Measurements from ENCODE around the gene VMP1. TPM values are rescaled to one million over a fixed set of nuclear protein-coding genes. Genes with fewer than 3 reads are reported as not detected.

The VMP1 gene
- total RNA-seq, 1 experiment from 2014 or later = 83.1 TPM

- Histone ChIP-seq H3K23me2 (ENCODE audit: insufficient read length, low read depth, low read length, poor library complexity, severe bottlenecking) (no peaks in the 10 kb centered on the region), H3K27me3 (ENCODE audit: insufficient read depth, low read length) (no peaks in the 10 kb centered on the region), H3K79me1 (ENCODE audit: insufficient read depth, low read depth, low read length, poor library complexity, severe bottlenecking) (no peaks in the 10 kb centered on the region), H2AK5ac (ENCODE audit: insufficient read length, low read length) (no peak overlapping the region), H2BK120ac (ENCODE audit: low read depth, low read length, poor library complexity, severe bottlenecking) (no peak overlapping the region), H3T11ph (ENCODE audit: low read length) (no peak overlapping the region), H4K20me1 (ENCODE audit: control insufficient read depth, insufficient read depth, insufficient read length) (no peaks in the 10 kb centered on the region), H2BK12ac (ENCODE audit: insufficient read length, low read depth, low read length) (no peak overlapping the region), H4K91ac (ENCODE audit: insufficient read length, low read depth, low read length) (no peak overlapping the region), H2BK20ac (ENCODE audit: low read depth, low read length, poor library complexity, severe bottlenecking) (no peak overlapping the region), H4K8ac (replicated peaks; ENCODE audit: insufficient read length, low read depth, low read length) (no peak overlapping the region), H3K4ac (ENCODE audit: low read depth, low read length) (no peak overlapping the region), H4K5ac (ENCODE audit: insufficient read length, low read depth, low read length) (no peak overlapping the region), H3K4me2 (ENCODE audit: insufficient read depth, insufficient read length, low read length) (no peak overlapping the region), H3K56ac (ENCODE audit: insufficient read length, low read depth, low read length) (no peak overlapping the region), H3K79me2 (ENCODE audit: insufficient read depth, low read length) (no peaks in the 10 kb centered on the region), H2AFZ (ENCODE audit: low read length) (no peak overlapping the region), H2BK15ac (ENCODE audit: low read depth, low read length) (no peak overlapping the region), H2BK5ac (ENCODE audit: insufficient read length, low read length) (no peak overlapping the region), H3K9ac (ENCODE audit: extremely low read depth, insufficient read length, low read length) (no peak overlapping the region), H3K27ac (ENCODE audit: insufficient read length, low read depth, low read length) (no peak overlapping the region), H3K14ac (ENCODE audit: insufficient read depth, low read length) (no peak overlapping the region), H3K9me3 (ENCODE audit: control insufficient read depth, low read depth, low read length) (no peaks in the 10 kb centered on the region), H3K23ac (ENCODE audit: insufficient read length, low read depth, low read length) (no peak overlapping the region), H3K4me1 (ENCODE audit: insufficient read depth, low read length) (peaks cover 3% of the 10 kb centered on the region), H3K18ac (ENCODE audit: insufficient read length, low read depth, low read length) (no peak overlapping the region)
- no peak for DNase-seq
- Mint-ChIP-seq H3K4me3 (no peak overlapping the region), H3K4me1 (peaks cover 10% of the 10 kb centered on the region in 2 experiments), H3K36me3 (ENCODE audit: insufficient read depth in 1 of 3, low read depth in 3 of 3) (peaks cover 7 to 30% (median 28%) of the 10 kb centered on the region in 3 experiments), H3K27ac (peak overlapping the region; percentile 12 to 92 (median 29); a peak in 6 of 7 replicates), H3K9me3 (peaks cover 4 to 10% of the 10 kb centered on the region in 2 experiments; a peak in 3 of 5 replicates), H3K27me3 (ENCODE audit: low read depth) (no peaks in the 10 kb centered on the region)
- TF ChIP-seq CTCF (conservative IDR thresholded peaks at IDR 0.05) = no peak
- no CpG with 5 or more reads among the region's 3 CpGs for WGBS (ENCODE audit: extremely low coverage, insufficient read length, low lambda C conversion rate)
These were observed 54.1 kb downstream of the VMP1 start for GRCh38 chr17:59761385-59762048.

Data from H9 (cell line).